GM13977 (cell line): Measurements from ENCODE around the gene TOMM7.
"Not testable (repeated sequence)": the region's sequence is repeated elsewhere in the genome, so short reads cannot be mapped to it uniquely, and the experiment has no call there.

Source experiments
- DNase-seq: peaks from one replicate; pipeline ENCODE4 v3.0.0; 2012; ENCODE audit warnings: low spot score
- in situ Hi-C: fragments of 300-500 bp; cut with MboI; formaldehyde crosslinking; loops from one replicate; pipeline ENCODE4 v1.12.0; 2022; ENCODE audit warnings: low sequenced_read_pairs, low pct_unique_long_range_greater_than_20kb, mixed read lengths, inconsistent platforms; ENCODE audit not compliant: unreplicated experiment
- TF ChIP-seq, protein P1 (sequence below): IDR thresholded peaks from 2 replicates; pipeline ENCODE4 v1.5.1; 2012; ENCODE audit warnings: mild to moderate bottlenecking, control low read depth; ENCODE audit not compliant: insufficient read depth; ENCODE audit errors: extremely low read depth, missing control alignments

Gene TOMM7

DNA sequence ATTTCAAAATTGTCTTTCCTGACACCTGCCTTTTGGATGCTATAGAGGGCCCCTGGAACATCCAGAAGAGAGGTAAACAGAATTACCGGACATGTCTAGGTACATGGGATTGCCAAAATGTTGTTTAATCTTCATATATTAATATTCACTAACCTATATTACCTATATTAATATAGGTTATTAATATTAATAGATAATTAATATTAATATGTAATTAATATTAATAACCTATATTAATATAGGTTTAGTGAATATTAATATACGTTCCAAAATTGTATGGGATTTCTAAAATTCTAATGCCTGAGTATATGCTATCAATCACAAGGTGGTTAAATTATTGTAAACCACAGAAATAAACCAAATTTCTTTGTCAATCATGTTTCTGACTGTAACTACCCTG lies 17.4 kb downstream of the TOMM7 start:
- no peak for DNase-seq
- TF ChIP-seq, protein P1, sequence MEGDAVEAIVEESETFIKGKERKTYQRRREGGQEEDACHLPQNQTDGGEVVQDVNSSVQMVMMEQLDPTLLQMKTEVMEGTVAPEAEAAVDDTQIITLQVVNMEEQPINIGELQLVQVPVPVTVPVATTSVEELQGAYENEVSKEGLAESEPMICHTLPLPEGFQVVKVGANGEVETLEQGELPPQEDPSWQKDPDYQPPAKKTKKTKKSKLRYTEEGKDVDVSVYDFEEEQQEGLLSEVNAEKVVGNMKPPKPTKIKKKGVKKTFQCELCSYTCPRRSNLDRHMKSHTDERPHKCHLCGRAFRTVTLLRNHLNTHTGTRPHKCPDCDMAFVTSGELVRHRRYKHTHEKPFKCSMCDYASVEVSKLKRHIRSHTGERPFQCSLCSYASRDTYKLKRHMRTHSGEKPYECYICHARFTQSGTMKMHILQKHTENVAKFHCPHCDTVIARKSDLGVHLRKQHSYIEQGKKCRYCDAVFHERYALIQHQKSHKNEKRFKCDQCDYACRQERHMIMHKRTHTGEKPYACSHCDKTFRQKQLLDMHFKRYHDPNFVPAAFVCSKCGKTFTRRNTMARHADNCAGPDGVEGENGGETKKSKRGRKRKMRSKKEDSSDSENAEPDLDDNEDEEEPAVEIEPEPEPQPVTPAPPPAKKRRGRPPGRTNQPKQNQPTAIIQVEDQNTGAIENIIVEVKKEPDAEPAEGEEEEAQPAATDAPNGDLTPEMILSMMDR = no peak
- in situ Hi-C loops = no loop called here

DNA sequence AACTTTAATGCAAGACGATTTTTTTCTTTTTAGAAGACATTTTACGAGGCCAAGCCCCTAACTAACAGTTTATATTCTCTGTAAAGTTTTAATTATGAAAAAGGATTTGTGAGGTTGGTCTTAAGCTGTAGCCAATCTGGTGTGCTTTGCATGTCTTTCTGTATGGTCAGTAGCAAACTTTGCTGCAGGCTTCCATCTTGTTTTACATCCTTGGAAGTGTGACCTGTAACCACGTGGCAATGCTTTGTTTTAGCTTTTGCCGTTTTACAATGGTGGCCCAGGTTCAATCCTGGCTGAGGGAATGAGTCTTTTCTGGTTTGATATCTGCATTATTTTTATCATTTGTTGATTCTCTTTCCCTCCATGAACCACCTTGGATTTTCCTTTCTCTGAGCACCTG lies 19.8 kb downstream of the TOMM7 start:
- in situ Hi-C loops = not testable (repeated sequence)

DNA sequence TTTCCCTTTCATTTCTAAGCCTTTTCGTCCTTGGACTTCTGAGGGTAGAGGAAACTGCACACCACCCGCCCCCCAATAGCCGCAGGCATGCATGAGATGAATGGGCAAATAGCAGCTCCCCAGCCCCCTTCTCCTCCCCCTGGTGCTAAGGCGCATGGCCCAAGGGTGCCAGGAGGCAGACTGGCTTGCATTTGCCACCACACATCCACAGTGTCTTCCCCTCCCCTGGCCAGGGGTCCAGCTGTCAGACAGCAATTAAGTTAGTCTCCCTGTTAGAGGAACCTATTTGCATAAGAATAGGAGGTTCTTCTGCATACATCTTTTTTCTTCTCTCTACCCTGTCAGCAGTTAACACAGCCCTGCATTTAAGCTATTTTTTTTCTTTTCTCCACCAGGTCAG lies 20.2 kb downstream of the TOMM7 start:
- in situ Hi-C loops = no loop called here
- TF ChIP-seq, protein P1 = no peak
- no peak for DNase-seq

More for the DNA sequence above, 19.8 kb downstream of the TOMM7 start:
- DNase-seq = not testable (repeated sequence)

DNA sequence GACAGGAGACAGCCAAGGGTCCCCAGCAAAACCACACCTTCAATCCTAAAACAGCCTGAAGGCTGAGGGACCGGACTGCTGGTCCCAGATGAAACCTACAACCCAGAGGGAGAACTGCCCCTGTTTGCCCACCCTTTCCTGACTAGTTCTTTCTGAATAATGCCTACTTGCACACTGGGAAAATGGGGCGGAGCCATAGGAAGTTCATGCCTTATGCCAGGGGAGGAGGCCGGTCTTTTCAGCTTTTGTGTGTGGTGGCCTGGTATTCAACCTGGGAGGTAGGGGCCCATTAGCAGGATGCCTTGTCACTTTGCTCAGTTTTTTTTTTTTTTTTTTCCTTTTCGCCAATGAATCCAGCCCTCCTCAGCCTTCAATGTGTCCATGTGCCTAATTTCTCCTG lies 20.7 kb downstream of the TOMM7 start:
- no peak for DNase-seq
- in situ Hi-C loops = no loop called here
- TF ChIP-seq, protein P1 = no peak

DNA sequence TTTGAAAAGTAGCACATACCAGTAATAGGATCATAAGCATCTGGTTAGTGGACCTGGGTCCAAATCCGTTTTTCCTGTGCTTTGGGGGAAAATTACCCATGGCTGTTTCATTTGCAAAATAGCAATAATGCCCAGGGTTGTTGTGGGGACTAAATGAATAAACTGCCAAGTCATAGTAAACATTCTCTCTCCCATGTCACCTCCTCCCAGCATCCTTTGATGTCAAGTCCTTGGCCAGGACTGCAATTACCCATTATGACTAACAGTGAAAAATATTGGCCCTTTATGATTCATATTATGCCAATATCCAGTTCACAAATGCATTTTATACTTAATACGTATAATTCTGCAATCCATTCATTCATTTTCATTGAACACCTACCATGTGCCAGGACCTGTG lies 23.0 kb downstream of the TOMM7 start:
- in situ Hi-C loops = no loop called here
- TF ChIP-seq, protein P1 = no peak
- DNase-seq = no peak

DNA sequence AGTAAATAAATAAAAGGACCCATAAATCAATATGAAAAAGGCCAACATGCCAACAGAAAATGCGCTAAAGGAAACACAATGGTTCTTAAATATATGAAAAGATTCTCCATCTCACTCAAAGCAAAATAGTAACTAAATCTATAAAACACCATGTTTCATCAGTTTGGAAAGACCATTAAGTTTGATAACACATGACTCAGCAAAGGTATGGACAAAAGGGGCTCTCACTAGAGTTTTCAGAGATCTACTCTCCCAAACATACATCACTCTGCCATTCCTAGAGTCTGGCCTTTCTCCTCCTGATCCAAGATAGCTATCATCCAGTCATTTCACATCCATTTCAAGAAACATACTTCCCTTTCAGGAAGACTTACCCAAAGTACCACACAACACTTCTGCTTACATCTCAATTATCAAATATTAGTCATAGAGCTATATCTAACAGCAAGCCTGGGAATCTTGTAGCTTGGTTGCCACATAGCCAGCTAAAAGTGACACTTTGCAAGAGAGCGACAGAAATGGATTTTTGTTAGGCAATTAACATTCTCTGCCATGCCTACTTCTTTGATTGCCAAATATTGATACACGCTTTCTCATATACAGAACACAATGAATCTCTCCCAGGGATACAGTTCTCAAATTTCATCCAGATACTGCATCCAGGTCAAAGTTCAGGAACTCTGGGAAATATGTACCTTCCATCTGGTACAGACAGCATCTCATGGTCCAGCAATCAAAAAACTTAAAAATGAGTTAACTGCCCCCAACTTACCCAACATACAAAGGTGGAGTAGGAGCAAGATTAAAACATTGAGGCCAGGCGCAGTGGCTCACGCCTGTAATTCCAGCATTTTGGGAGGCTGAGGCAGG lies 28.8 kb downstream of the TOMM7 start:
- TF ChIP-seq, protein P1 = no peak
- DNase-seq = no peak
- in situ Hi-C loops = no loop called here

DNA sequence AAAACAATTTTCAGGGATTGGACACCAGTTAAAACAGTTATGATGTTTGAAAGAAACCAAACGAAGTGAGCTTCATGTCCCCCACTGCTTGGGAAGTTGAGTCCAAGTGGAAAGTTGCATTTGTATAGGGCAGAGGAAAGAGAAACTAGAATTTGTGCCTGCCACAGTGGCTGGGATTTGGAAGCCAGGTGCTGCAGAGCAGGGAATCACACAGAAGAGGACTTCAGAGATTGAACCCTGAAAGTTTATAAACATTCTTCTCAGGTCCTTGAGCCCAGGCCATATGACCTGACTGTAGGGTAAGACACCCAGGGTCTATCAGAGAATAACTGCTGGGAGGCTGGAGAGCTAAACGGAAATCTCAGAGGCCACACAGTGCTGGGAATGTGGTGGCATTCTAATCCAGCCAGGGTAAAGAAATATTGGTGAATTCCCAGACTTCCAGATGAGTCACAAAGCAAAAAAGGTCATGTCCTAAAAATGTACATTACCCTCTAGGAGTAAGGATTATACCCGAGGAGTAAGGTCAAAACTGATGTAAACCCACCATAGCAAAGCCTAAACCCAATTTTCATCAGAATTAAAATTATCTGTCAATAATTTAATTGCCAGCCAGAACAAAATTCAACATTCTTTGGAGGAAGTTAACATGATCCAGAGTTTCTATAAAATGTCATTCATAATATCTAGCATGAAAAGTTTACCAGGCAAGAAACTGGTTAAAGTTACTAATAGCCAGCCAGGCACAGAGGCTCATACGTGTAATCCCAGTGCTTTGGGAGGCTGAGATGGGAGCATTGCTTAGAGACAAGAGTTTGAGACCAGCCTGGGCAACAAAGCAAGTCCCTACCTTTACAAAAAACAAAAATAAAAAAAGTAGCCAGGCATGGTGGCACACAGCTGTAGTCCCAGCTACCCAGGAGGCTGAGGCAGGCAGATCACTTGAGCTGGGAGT lies 31.2 kb downstream of the TOMM7 start:
- in situ Hi-C loops = no loop called here
- TF ChIP-seq, protein P1 = no peak
- DNase-seq = no peak

DNA sequence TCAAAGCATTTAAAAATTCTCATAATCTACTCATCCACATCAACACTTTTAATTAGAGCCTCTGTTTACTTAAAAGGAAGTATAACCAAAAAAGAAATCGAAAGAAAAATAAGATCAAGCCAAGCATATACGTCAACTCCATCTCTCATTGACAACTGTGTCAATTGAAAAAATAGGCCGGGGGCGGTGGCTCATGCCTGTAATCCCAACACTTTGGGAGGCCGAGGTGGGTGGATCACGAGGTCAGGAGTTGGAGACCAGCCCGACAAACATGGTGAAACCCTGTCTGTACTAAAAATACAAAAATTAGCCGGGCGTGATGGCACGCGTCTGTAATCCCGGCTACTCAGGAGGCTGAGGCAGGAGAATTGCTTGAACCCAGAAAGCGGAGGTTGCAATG lies 32.0 kb downstream of the TOMM7 start:
- in situ Hi-C loops, DNase-seq: not testable (repeated sequence)
